Spleen (tissue), 11 donors: ENCODE results near the gene SPRYD4. TPM values are rescaled to one million over a fixed set of nuclear protein-coding genes. Genes with fewer than 3 reads are reported as not detected.

ENCODE experiments used
- DNase-seq: peaks from one replicate; pipeline ENCODE4 v3.0.0-alpha.2; 2020
- H3K27ac ChIP-seq, 8 donors: fragments of 200-600 bp; sonication (generic) in 7 of 8; 1 replicate in 4 of 8; 2 replicates in 4 of 8; pipeline versions ENCODE4 v1.5.0 to v1.8.0; 2016 to 2021; ENCODE audit warnings: inconsistent platforms in 4 of 8, mild to moderate bottlenecking in 4 of 8, moderate library complexity in 1 of 8
- H3K27me3 ChIP-seq, 7 donors: fragments of 200-600 bp; sonication (generic) in 6 of 7; replicated peaks in 1 of 7; 1 replicate in 4 of 7; 2 replicates in 3 of 7; pipeline versions ENCODE4 v1.5.0 to v1.8.0; 2016 to 2021; ENCODE audit warnings: inconsistent platforms in 3 of 7, mild to moderate bottlenecking in 1 of 7
- H3K36me3 ChIP-seq, 6 donors: fragments of 200-600 bp; sonication (generic) in 5 of 6; 1 replicate in 4 of 6; 2 replicates in 2 of 6; pipeline versions ENCODE4 v1.5.0 to v1.8.0; 2016 to 2021; ENCODE audit warnings: inconsistent platforms in 2 of 6
- H3K4me1 ChIP-seq, 6 donors: fragments of 200-600 bp; sonication (generic) in 5 of 6; 1 replicate in 3 of 6; 2 replicates in 3 of 6; pipeline versions ENCODE4 v1.5.0 to v1.8.0; 2016 to 2021; ENCODE audit warnings: inconsistent platforms in 3 of 6
- H3K4me3 ChIP-seq, 8 donors: fragments of 200-600 bp; sonication (generic) in 7 of 8; 1 replicate in 4 of 8; 2 replicates in 4 of 8; pipeline versions ENCODE4 v1.5.0 to v1.8.0; 2016 to 2021; ENCODE audit warnings: inconsistent platforms in 4 of 8, mild to moderate bottlenecking in 4 of 8, moderate library complexity in 2 of 8
- H3K9me3 ChIP-seq, 8 donors: fragments of 200-600 bp; sonication (generic) in 7 of 8; 1 replicate in 4 of 8; 2 replicates in 4 of 8; pipeline versions ENCODE4 v1.5.0 to v1.8.0; 2016 to 2021; ENCODE audit warnings: inconsistent platforms in 4 of 8
- CTCF ChIP-seq, 11 experiments: fragments of 200-600 bp in 7 of 11; fragments of 450-650 bp in 4 of 11; sonication (generic) in 4 of 11; IDR thresholded peaks in 8 of 11; conservative IDR thresholded peaks in 3 of 11; 1 replicate in 7 of 11; 2 replicates in 4 of 11; pipeline versions ENCODE4 v1.4.0 to v1.8.0; 2016 to 2021; ENCODE audit warnings: antibody characterized with exemption in 11 of 11, inconsistent platforms in 4 of 11, mild to moderate bottlenecking in 1 of 11
- POLR2A ChIP-seq, 3 donors: fragments of 450-650 bp; IDR thresholded peaks; one replicate each; pipeline ENCODE4 v1.5.1; 2017; ENCODE audit warnings: antibody characterized with exemption in 3 of 3, mild to moderate bottlenecking in 1 of 3
- POLR2AphosphoS5 ChIP-seq, 3 donors: sonication (generic); formaldehyde crosslinking; IDR thresholded peaks; one replicate each; pipeline ENCODE4 v1.5.1; 2017; ENCODE audit warnings: antibody characterized with exemption in 3 of 3
- WGBS, 5 donors: extraction: QIAGEN DNeasy Blood & Tissue Kit in 3 of 5; methylation state at CpG; one replicate each; pipeline versions ENCODE4 v1.1.5 to v1.1.7; 2013 to 2018; 5-methylcytosine and 5-hydroxymethylcytosine counted together
- intact Hi-C: fragments of 100-400 bp; cut with DNase I; formaldehyde crosslinking; loops from one replicate; pipeline ENCODE4 v1.15.0; 2023; ENCODE audit warnings: low total_unique reads
- polyA plus RNA-seq, 3 donors: library from polyadenylated mRNA; stranded (reverse); fragments of 200-250 nt; gene quantifications; one replicate each; pipeline ENCODE4 v1.2.1, GENCODE V29; 2013
- total RNA-seq, 7 donors: library from RNA; depleted of rRNA in 3 of 7; stranded (reverse); fragments of >200 nt in 3 of 7; fragmentation: NEBNext Ultra II Directional in 4 of 7; extraction: Animal tissue kit (Norgen Biotek cat#: 25700) in 4 of 7; gene quantifications; one replicate each; pipeline versions ENCODE4 v1.1.0 to v1.2.1, GENCODE V29; 2016 to 2021
- donor health status: healthy with polysubstance abuse.
- donor health status: DM: no; HTN: no; CAD: no; lungs with moderate emphysema.
- donor health status: DM: no; HTN: no; CAD: no.
- donor health status: Bipolar disorder and iron deficiency.
- donor health status: healthy.
- donor health status: DM: no; HTN: no; CAD: no.
- donor health status: DM: yes; HTN: yes; CAD: no.

The SPRYD4 gene
- total and polyA plus RNA-seq, 10 donors: 1.4 to 4.9 (median 3.7) TPM

GRCh38 chr12:56479625-56480024 is 11.2 kb downstream of the SPRYD4 start:
- intact Hi-C loops: no loop called here
- DNase-seq: peak; percentile 28
- H3K4me3 ChIP-seq: no peak overlapping the region
- no peak overlapping the region for H3K27ac ChIP-seq
- TF ChIP-seq POLR2A (IDR thresholded peaks at IDR 0.05) (no peak), CTCF (IDR thresholded peaks at IDR 0.05 in 8 of 11, conservative IDR thresholded peaks at IDR 0.05 in 3 of 11) (no peak), POLR2AphosphoS5 (IDR thresholded peaks at IDR 0.05) (no peak)
- H3K36me3 ChIP-seq: peaks cover 0 to 3% (median 0%) of the 10 kb centered on the region in 6 donors
- H3K27me3 ChIP-seq: no peaks in the 10 kb centered on the region
- no peaks in the 10 kb centered on the region for H3K9me3 ChIP-seq
- peaks cover 0 to 4% (median 0%) of the 10 kb centered on the region in 6 donors for H3K4me1 ChIP-seq
- WGBS, 5 donors: 92 to 98% (median 95%) methylated on average over 7 of the region's 7 CpGs

GRCh38 chr12:56484566-56484965 is 16.2 kb downstream of the SPRYD4 start:
- intact Hi-C loops: no loop called here
- DNase-seq: no peak
- Histone ChIP-seq H3K27me3 (peaks cover 0 to 28% (median 0%) of the 10 kb centered on the region in 7 donors), H3K36me3 (no peaks in the 10 kb centered on the region), H3K4me1 (peaks cover 4 to 28% (median 18%) of the 10 kb centered on the region in 6 donors), H3K4me3 (no peak overlapping the region), H3K9me3 (peaks cover 0 to 3% (median 0%) of the 10 kb centered on the region in 8 donors), H3K27ac (no peak overlapping the region)
- no peak for TF ChIP-seq CTCF (IDR thresholded peaks at IDR 0.05 in 8 of 11, conservative IDR thresholded peaks at IDR 0.05 in 3 of 11)
- no peak for TF ChIP-seq POLR2AphosphoS5 (IDR thresholded peaks at IDR 0.05)
- TF ChIP-seq POLR2A (IDR thresholded peaks at IDR 0.05): no peak
- 83 to 92% (median 84%) methylated on average over 1 of the region's 1 CpG for WGBS, 5 donors

GRCh38 chr12:56486694-56487093 is 18.3 kb downstream of the SPRYD4 start:
- Histone ChIP-seq H3K27me3 (peaks cover 0 to 36% (median 4%) of the 10 kb centered on the region in 7 donors), H3K27ac (no peak overlapping the region), H3K4me1 (peaks cover 4 to 24% (median 18%) of the 10 kb centered on the region in 6 donors), H3K9me3 (peaks cover 0 to 3% (median 0%) of the 10 kb centered on the region in 8 donors), H3K4me3 (no peak overlapping the region), H3K36me3 (no peaks in the 10 kb centered on the region)
- intact Hi-C loops: no loop called here
- no peak for DNase-seq
- TF ChIP-seq POLR2AphosphoS5 (IDR thresholded peaks at IDR 0.05) (no peak), CTCF (IDR thresholded peaks at IDR 0.05 in 8 of 11, conservative IDR thresholded peaks at IDR 0.05 in 3 of 11) (no peak), POLR2A (IDR thresholded peaks at IDR 0.05) (no peak)
- WGBS, 5 donors: 79 to 87% (median 80%) methylated on average over 12 of the region's 12 CpGs

- Histone ChIP-seq H3K27ac (peak overlapping the region in 4 of 8 donors; percentile 27 to 61 (median 43)), H3K27me3 (peaks cover 0 to 36% (median 4%) of the 10 kb centered on the region in 7 donors), H3K4me3 (peak overlapping the region; percentile 47 to 91 (median 66)), H3K4me1 (peaks cover 4 to 24% (median 18%) of the 10 kb centered on the region in 6 donors), H3K9me3 (peaks cover 0 to 3% (median 0%) of the 10 kb centered on the region in 8 donors), H3K36me3 (no peaks in the 10 kb centered on the region)
- WGBS, 5 donors: 4 to 16% (median 8%) methylated on average over 28 to 44 of the region's 44 CpGs
- DNase-seq: no peak
- intact Hi-C loops: no loop called here
- TF ChIP-seq POLR2AphosphoS5 (IDR thresholded peaks at IDR 0.05) (no peak), CTCF (IDR thresholded peaks at IDR 0.05 in 8 of 11, conservative IDR thresholded peaks at IDR 0.05 in 3 of 11) (no peak), POLR2A (IDR thresholded peaks at IDR 0.05) (no peak)
Observed at GRCh38 chr12:56487448-56488040, 19.2 kb downstream of the SPRYD4 start.
